HEK293 (cell line): Measurements from ENCODE around the gene NKAIN4.
A peak's percentile ranks its signal among the peaks of the same experiment; 100 is the strongest.

ENCODE experiments used
- CTCF ChIA-PET: fragments of 350-600 bp; formaldehyde crosslinking; extraction: SDS; loops from one replicate; lab custom pipeline; 2021; ENCODE audit warnings: antibody characterized with exemption; lab: Yijun Ruan, JAX
- POLR2A ChIA-PET: fragments of 300-600 bp; formaldehyde crosslinking; extraction: SDS; loops from one replicate; lab custom pipeline; 2020; ENCODE audit warnings: antibody characterized with exemption, inconsistent platforms; lab: Yijun Ruan, JAX
- H3K27ac ChIP-seq: fragments of 200-500 bp; sonication (Bioruptor generic); 2 replicates; pipeline ENCODE4 v1.5.1; 2014; ENCODE audit warnings: low read depth, low read length, control low read depth, inconsistent platforms; ENCODE audit errors: extremely low read depth
- H3K36me3 ChIP-seq, 2 experiments: fragments of 200-500 bp in 1 of 2; sonication (Bioruptor generic) in 1 of 2; 1 replicate in 1 of 2; 2 replicates in 1 of 2; pipeline ENCODE4 v1.5.1; 2014 to 2017; ENCODE audit warnings: inconsistent platforms in 2 of 2, low read length in 2 of 2; ENCODE audit not compliant: control insufficient read depth in 2 of 2, insufficient read depth in 1 of 2
- H3K4me1 ChIP-seq: fragments of 200-500 bp; sonication (Bioruptor generic); 2 replicates; pipeline ENCODE4 v1.5.1; 2014; ENCODE audit warnings: mild to moderate bottlenecking, low read length, inconsistent platforms; ENCODE audit not compliant: control insufficient read depth, insufficient read depth
- H3K4me3 ChIP-seq: 2 replicates; pipeline ENCODE4 v1.5.1; 2011; ENCODE audit warnings: low read depth, mild to moderate bottlenecking, control low read depth, low read length, moderate library complexity
- H3K9me3 ChIP-seq: fragments of 200-500 bp; sonication (Bioruptor generic); 2 replicates; pipeline ENCODE4 v1.5.1; 2014; ENCODE audit warnings: low read depth, low read length, inconsistent platforms; ENCODE audit not compliant: control insufficient read depth, insufficient read depth
- BCL11A ChIP-seq: fragments of 450-650 bp; formaldehyde crosslinking; IDR thresholded peaks from 2 replicates; pipeline ENCODE4 v1.5.1; 2016; ENCODE audit warnings: low read depth, missing biosample characterization, missing genetic modification characterization
- EGR2 ChIP-seq: fragments of 450-650 bp; formaldehyde crosslinking; IDR thresholded peaks from 2 replicates; pipeline ENCODE4 v1.5.1; 2016; ENCODE audit warnings: low read depth, missing biosample characterization, missing genetic modification characterization
- GFI1B ChIP-seq: fragments of 450-650 bp; formaldehyde crosslinking; IDR thresholded peaks from 2 replicates; pipeline ENCODE4 v1.5.1; 2016; ENCODE audit warnings: missing biosample characterization, missing genetic modification characterization
- GLIS2 ChIP-seq: fragments of 450-650 bp; formaldehyde crosslinking; IDR thresholded peaks from 2 replicates; pipeline ENCODE4 v1.5.1; 2016; ENCODE audit warnings: missing biosample characterization, missing genetic modification characterization
- KLF8 ChIP-seq: fragments of 450-650 bp; formaldehyde crosslinking; IDR thresholded peaks from 2 replicates; pipeline ENCODE4 v1.5.1; 2016; ENCODE audit warnings: missing biosample characterization, missing genetic modification characterization
- SCRT2 ChIP-seq: fragments of 450-650 bp; formaldehyde crosslinking; IDR thresholded peaks from 2 replicates; pipeline ENCODE4 v1.5.1; 2016; ENCODE audit warnings: missing biosample characterization, missing genetic modification characterization
- WT1 ChIP-seq: fragments of 450-650 bp; formaldehyde crosslinking; IDR thresholded peaks from 2 replicates; pipeline ENCODE4 v1.5.1; 2016; ENCODE audit warnings: missing biosample characterization, missing genetic modification characterization
- ZBTB48 ChIP-seq: fragments of 450-650 bp; formaldehyde crosslinking; IDR thresholded peaks from 2 replicates; pipeline ENCODE4 v1.5.1; 2016; ENCODE audit warnings: missing biosample characterization, missing genetic modification characterization
- ZFHX2 ChIP-seq: fragments of 450-650 bp; formaldehyde crosslinking; conservative IDR thresholded peaks from 2 replicates; pipeline ENCODE4 v1.5.1; 2016; ENCODE audit warnings: missing biosample characterization, missing genetic modification characterization
- ZFP37 ChIP-seq: fragments of 450-650 bp; formaldehyde crosslinking; IDR thresholded peaks from 2 replicates; pipeline ENCODE4 v1.5.1; 2016; ENCODE audit warnings: missing biosample characterization, missing genetic modification characterization
- ZNF138 ChIP-seq: fragments of 450-650 bp; formaldehyde crosslinking; IDR thresholded peaks from 2 replicates; pipeline ENCODE4 v1.5.1; 2016; ENCODE audit warnings: missing biosample characterization, missing genetic modification characterization, borderline replicate concordance
- ZNF16 ChIP-seq: fragments of 450-650 bp; formaldehyde crosslinking; IDR thresholded peaks from 2 replicates; pipeline ENCODE4 v1.5.1; 2016; ENCODE audit warnings: low read depth, missing biosample characterization, missing genetic modification characterization
- ZNF24 ChIP-seq: fragments of 450-650 bp; formaldehyde crosslinking; IDR thresholded peaks from 2 replicates; pipeline ENCODE4 v1.5.1; 2016; ENCODE audit warnings: missing biosample characterization, missing genetic modification characterization
- ZNF248 ChIP-seq: fragments of 450-650 bp; formaldehyde crosslinking; IDR thresholded peaks from 2 replicates; pipeline ENCODE4 v1.5.1; 2017; ENCODE audit warnings: missing biosample characterization, missing genetic modification characterization
- ZNF341 ChIP-seq: fragments of 450-650 bp; formaldehyde crosslinking; IDR thresholded peaks from 2 replicates; pipeline ENCODE4; 2016; ENCODE audit warnings: low read depth, missing biosample characterization, missing genetic modification characterization
- ZNF571 ChIP-seq: fragments of 450-650 bp; formaldehyde crosslinking; IDR thresholded peaks from 2 replicates; pipeline ENCODE4 v1.5.0; 2017; ENCODE audit warnings: missing biosample characterization, missing genetic modification characterization
- ZNF585B ChIP-seq: fragments of 450-650 bp; formaldehyde crosslinking; IDR thresholded peaks from 2 replicates; pipeline ENCODE4 v1.5.1; 2016; ENCODE audit warnings: missing biosample characterization, missing genetic modification characterization
- ZSCAN23 ChIP-seq: fragments of 450-650 bp; formaldehyde crosslinking; IDR thresholded peaks from 2 replicates; pipeline ENCODE4 v1.5.1; 2016; ENCODE audit warnings: missing biosample characterization, missing genetic modification characterization
- ZXDB ChIP-seq: fragments of 450-650 bp; formaldehyde crosslinking; IDR thresholded peaks from 2 replicates; pipeline ENCODE4 v1.5.1; 2016; ENCODE audit warnings: missing biosample characterization, missing genetic modification characterization
- TF ChIP-seq, protein P1 (sequence below): fragments of 450-650 bp; formaldehyde crosslinking; IDR thresholded peaks from 2 replicates; pipeline ENCODE4 v1.5.1; 2017; ENCODE audit warnings: missing biosample characterization, missing genetic modification characterization
- TF ChIP-seq, protein P2 (sequence below): fragments of 450-650 bp; formaldehyde crosslinking; IDR thresholded peaks from 2 replicates; pipeline ENCODE4 v1.5.1; 2017; ENCODE audit warnings: missing biosample characterization, missing genetic modification characterization
- TF ChIP-seq, protein P3 (sequence below): fragments of 450-650 bp; formaldehyde crosslinking; IDR thresholded peaks from 2 replicates; pipeline ENCODE4 v1.5.1; 2016; ENCODE audit warnings: missing biosample characterization, missing genetic modification characterization

Gene NKAIN4

DNA sequence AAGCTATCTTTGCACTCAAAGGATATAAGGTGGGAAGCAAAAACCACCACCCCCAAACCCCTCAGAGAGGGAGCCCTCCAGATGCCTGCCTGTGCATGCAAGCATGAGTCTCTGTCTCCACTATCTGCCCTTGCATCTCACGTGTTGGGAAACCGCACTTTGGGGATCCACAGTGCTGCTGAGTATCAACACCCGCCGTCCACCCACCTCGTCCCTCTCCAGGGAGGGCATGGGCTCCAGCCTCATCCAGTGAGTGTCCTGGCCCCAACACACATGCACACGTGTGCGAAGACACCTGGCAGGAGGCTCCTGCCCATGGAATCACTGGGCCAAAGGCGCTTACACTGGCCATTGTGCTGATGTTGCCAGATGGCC, 34.8 kb downstream of the NKAIN4 start (continued):
- TF ChIP-seq, protein P1, sequence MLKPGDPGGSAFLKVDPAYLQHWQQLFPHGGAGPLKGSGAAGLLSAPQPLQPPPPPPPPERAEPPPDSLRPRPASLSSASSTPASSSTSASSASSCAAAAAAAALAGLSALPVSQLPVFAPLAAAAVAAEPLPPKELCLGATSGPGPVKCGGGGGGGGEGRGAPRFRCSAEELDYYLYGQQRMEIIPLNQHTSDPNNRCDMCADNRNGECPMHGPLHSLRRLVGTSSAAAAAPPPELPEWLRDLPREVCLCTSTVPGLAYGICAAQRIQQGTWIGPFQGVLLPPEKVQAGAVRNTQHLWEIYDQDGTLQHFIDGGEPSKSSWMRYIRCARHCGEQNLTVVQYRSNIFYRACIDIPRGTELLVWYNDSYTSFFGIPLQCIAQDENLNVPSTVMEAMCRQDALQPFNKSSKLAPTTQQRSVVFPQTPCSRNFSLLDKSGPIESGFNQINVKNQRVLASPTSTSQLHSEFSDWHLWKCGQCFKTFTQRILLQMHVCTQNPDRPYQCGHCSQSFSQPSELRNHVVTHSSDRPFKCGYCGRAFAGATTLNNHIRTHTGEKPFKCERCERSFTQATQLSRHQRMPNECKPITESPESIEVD (tag by site-specific recombination): no peak
- TF ChIP-seq ZNF24 (no peak), ZFP37 (tag by site-specific recombination) (no peak), ZNF248 (tag by site-specific recombination) (no peak), BCL11A (tag by site-specific recombination) (no peak), ZXDB (tag by site-specific recombination) (no peak), GLIS2 (tag by site-specific recombination) (no peak), ZNF16 (tag by site-specific recombination) (no peak), KLF8 (no peak)
- TF ChIP-seq, protein P2, sequence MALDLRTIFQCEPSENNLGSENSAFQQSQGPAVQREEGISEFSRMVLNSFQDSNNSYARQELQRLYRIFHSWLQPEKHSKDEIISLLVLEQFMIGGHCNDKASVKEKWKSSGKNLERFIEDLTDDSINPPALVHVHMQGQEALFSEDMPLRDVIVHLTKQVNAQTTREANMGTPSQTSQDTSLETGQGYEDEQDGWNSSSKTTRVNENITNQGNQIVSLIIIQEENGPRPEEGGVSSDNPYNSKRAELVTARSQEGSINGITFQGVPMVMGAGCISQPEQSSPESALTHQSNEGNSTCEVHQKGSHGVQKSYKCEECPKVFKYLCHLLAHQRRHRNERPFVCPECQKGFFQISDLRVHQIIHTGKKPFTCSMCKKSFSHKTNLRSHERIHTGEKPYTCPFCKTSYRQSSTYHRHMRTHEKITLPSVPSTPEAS (tag by site-specific recombination): no peak
- TF ChIP-seq, all 188 proteins: peak for 0

DNA sequence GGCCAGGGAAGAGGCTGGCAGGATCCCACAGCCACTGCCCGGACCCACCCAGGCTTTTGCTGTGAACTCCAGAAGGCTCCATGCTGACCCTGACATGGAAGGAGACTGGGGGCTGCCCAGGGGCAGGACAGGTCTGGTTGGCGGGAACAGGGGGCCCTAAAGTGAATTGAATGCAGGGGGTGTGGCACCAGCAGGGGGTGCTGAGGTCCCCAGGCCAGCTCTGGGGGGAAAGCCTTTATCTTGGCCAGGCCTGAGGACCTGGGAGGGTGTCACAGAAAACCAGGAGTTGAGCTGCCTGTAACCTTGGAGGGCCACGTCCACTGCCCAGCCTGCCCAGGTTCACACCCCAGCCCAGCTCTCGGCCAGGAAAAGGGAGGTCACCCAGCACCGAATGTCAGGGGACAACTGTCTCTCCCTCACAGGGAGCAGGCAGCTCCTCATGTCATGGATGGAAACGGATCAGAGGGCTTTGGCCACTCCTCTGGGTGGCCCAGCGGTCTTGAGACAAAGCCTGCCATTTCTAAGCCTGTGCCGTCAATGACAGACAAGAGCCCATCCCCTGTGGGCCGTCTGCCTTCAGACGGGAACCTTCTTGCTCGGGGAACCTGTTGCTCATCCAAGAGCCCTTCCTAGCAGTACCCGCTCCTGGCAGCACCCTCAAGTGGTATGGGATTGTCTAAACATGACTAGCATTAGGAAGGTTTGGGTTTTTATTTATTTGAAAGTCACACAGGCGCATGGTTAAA, 35.4 kb downstream of the NKAIN4 start:
- Histone ChIP-seq H3K4me1 (no peaks in the 10 kb centered on the region; the same call in 1 of the 2 replicates), H3K4me3 (no peak overlapping the region), H3K9me3 (no peaks in the 10 kb centered on the region), H3K27ac (no peak overlapping the region), H3K36me3 (peaks cover 4 to 12% of the 10 kb centered on the region in 2 experiments)
- CTCF ChIA-PET: interaction anchor here (1.3 kb wide), 1 partner anchor 21 kb away, joined by 3 read pairs; no protein-coding TSS in a partner anchor
- TF ChIP-seq ZNF571 (tag by site-specific recombination) (no peak), SCRT2 (tag by site-specific recombination) (peak; percentile 82)
- POLR2A ChIA-PET: no interaction called here

DNA sequence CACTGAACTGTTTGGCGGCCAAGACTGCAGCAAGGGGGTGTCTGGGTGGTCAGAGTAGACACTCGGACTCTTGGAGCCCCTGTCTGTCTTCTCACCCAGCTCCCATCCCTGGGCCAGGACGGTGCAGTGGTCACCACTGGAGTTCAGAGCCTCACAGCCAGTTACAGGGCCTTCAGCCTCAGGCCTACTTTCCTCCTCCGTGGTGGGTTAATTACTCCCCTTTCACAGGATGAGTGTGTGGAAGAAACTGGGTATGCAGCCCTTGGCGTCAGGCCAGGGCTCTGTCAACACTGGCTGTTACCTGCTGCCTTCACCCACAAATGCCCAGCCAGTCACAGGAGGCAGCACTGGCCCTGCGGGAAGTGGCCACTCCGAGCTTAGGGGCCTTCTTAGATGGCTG, 36.6 kb downstream of the NKAIN4 start:
- Histone ChIP-seq H3K27ac (no peak overlapping the region), H3K4me1 (no peaks in the 10 kb centered on the region; the same call in 1 of the 2 replicates), H3K9me3 (no peaks in the 10 kb centered on the region), H3K4me3 (no peak overlapping the region), H3K36me3 (peaks cover 4 to 24% of the 10 kb centered on the region in 2 experiments)
- TF ChIP-seq ZSCAN23 (no peak), ZBTB48 (peak; percentile 12; the same call in 1 of the 2 replicates), ZNF341 (tag by site-specific recombination) (peak; percentile 66)
- ChIA-PET CTCF (interaction anchor here (0.6 to 1.4 kb wide), 2 partner anchors 18 to 35 kb away, joined by 3 to 4 read pairs; no protein-coding TSS in a partner anchor), POLR2A (no interaction called here)

DNA sequence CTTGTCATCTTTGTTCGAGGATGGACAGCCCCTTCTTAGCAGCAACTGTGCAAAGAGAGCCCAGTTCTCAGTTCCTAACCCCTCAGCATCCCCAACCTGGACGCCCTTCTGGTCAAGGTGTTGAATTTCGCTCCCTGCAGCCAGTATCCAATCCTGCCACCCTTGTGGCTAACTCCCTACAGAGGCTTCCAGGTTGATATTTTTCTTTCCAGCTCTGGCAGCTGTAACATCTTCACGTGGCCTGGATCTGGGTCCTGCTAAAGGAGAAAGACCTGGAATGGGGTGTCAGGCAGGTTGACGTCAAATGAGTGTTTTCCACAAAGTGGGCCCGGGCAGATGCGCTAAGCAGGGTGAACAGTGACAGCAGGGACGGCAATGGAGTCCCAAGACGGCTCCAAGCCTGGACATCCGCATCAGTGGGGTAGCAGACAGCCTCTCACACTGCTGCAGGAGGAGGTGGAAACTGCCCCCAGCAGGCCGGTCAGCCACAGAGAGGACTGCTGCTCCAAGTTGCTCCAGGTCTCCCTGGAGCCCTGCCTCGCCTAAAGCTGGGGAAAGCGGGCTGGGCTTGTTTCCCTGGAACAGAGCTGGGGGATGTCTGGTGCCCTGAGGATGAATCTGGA, 37.3 kb downstream of the NKAIN4 start:
- TF ChIP-seq, protein P3, sequence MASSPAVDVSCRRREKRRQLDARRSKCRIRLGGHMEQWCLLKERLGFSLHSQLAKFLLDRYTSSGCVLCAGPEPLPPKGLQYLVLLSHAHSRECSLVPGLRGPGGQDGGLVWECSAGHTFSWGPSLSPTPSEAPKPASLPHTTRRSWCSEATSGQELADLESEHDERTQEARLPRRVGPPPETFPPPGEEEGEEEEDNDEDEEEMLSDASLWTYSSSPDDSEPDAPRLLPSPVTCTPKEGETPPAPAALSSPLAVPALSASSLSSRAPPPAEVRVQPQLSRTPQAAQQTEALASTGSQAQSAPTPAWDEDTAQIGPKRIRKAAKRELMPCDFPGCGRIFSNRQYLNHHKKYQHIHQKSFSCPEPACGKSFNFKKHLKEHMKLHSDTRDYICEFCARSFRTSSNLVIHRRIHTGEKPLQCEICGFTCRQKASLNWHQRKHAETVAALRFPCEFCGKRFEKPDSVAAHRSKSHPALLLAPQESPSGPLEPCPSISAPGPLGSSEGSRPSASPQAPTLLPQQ (tag by site-specific recombination): 0 out of 2 replicates have a peak, but pooled peaks have one; percentile 15
- TF ChIP-seq ZNF138 (tag by site-specific recombination) (no peak), WT1 (tag by site-specific recombination) (no peak), EGR2 (tag by site-specific recombination) (no peak), GFI1B (tag by site-specific recombination) (no peak), ZFHX2 (tag by site-specific recombination) (no peak), ZNF585B (tag by site-specific recombination) (no peak)
- H3K36me3 ChIP-seq: peaks cover 4 to 32% of the 10 kb centered on the region in 2 experiments
- POLR2A ChIA-PET: interaction anchor here (0.7 to 2.4 kb wide), 2 partner anchors 8 to 56 kb away, joined by 4 to 22 read pairs; partner anchors contain the start of gene ARFGAP1
- no peaks in the 10 kb centered on the region for H3K9me3 ChIP-seq
- H3K27ac ChIP-seq: no peak overlapping the region
- no peaks in the 10 kb centered on the region; the same call in 1 of the 2 replicates for H3K4me1 ChIP-seq
- CTCF ChIA-PET: interaction anchor here (1.4 kb wide), 1 partner anchor 34 kb away, joined by 4 read pairs; no protein-coding TSS in a partner anchor
- no peak overlapping the region for H3K4me3 ChIP-seq
